Measurements from ENCODE around the gene PRODH. TPM values are rescaled to one million over a fixed set of nuclear protein-coding genes. Genes with fewer than 3 reads are reported as not detected.
"Not testable (repeated sequence)": the region's sequence is repeated elsewhere in the genome, so short reads cannot be mapped to it uniquely, and the experiment has no call there.

Gene PRODH
- total RNA-seq, 2 donors from 2014 or later, result 10.2 to 15.5 TPM

- peak; percentile 85 for ATAC-seq
- intact Hi-C loops (cut with DNase I, micrococcal nuclease), result no loop called here
Observed at GRCh38 chr22:18925368-18926064, 10.6 kb downstream of the PRODH start.

GRCh38 chr22:18920257-18920902, 15.7 kb downstream of the PRODH start:
- intact Hi-C loops (cut with DNase I, micrococcal nuclease); DNase-seq; ATAC-seq: not testable (repeated sequence)

More at GRCh38 chr22:18925368-18926064, 10.6 kb downstream of the PRODH start:
- DNase-seq, result no peak

GRCh38 chr22:18917818-18918217, 18.3 kb downstream of the PRODH start:
- ATAC-seq; DNase-seq; intact Hi-C loops (cut with DNase I, micrococcal nuclease): not testable (repeated sequence)

- ATAC-seq; intact Hi-C loops (cut with DNase I, micrococcal nuclease); DNase-seq: not testable (repeated sequence)
Observed at GRCh38 chr22:18915550-18915949, 20.5 kb downstream of the PRODH start.

- DNase-seq; ATAC-seq; intact Hi-C loops (cut with DNase I, micrococcal nuclease): not testable (repeated sequence)
Observed at GRCh38 chr22:18914558-18914957, 21.5 kb downstream of the PRODH start.

- peak; percentile 67 for ATAC-seq
- intact Hi-C loops (cut with DNase I, micrococcal nuclease); DNase-seq: not testable (repeated sequence)
Observed at GRCh38 chr22:18912264-18912946, 23.7 kb downstream of the PRODH start.

- peak; percentile 8 for ATAC-seq
- intact Hi-C loops (cut with DNase I, micrococcal nuclease); DNase-seq: not testable (repeated sequence)
Observed at GRCh38 chr22:18911535-18911934, 24.6 kb downstream of the PRODH start.

GRCh38 chr22:18909556-18909955, 26.5 kb downstream of the PRODH start:
- intact Hi-C loops (cut with DNase I, micrococcal nuclease), result no loop called here
- DNase-seq, result no peak
- no peak for ATAC-seq

GRCh38 chr22:18906896-18907295, 29.2 kb downstream of the PRODH start:
- no peak for DNase-seq
- intact Hi-C loops (cut with DNase I, micrococcal nuclease), result no loop called here
- ATAC-seq, result peak; percentile 7

GRCh38 chr22:18906410-18906745, 29.7 kb downstream of the PRODH start:
- ATAC-seq; DNase-seq; intact Hi-C loops (cut with DNase I, micrococcal nuclease): not testable (repeated sequence)

GRCh38 chr22:18905540-18906409, 30.3 kb downstream of the PRODH start, which contains the start of gene DGCR6:
Gene DGCR6, plus strand, starts transcription at chr22:18906320. Its CDS starts 55 bp downstream, at chr22:18906375.
- ATAC-seq, result peak; percentile 94
- intact Hi-C loops (cut with DNase I, micrococcal nuclease), result no loop called here
- DNase-seq, result no peak

GRCh38 chr22:18896037-18896657, 39.9 kb downstream of the PRODH start:
- not testable (repeated sequence) for ATAC-seq

GRCh38 chr22:18893775-18894174, 42.3 kb downstream of the PRODH start:
- DNase-seq; intact Hi-C loops (cut with DNase I, micrococcal nuclease); ATAC-seq: not testable (repeated sequence)

More at GRCh38 chr22:18896037-18896657, 39.9 kb downstream of the PRODH start:
- intact Hi-C loops (cut with DNase I, micrococcal nuclease); DNase-seq: not testable (repeated sequence)

GRCh38 chr22:18890510-18891192, 45.4 kb downstream of the PRODH start:
- ATAC-seq; intact Hi-C loops (cut with DNase I, micrococcal nuclease); DNase-seq: not testable (repeated sequence)

GRCh38 chr22:18888115-18888514, 48.0 kb downstream of the PRODH start:
- intact Hi-C loops (cut with DNase I, micrococcal nuclease), result no loop called here
- DNase-seq (no peak), ATAC-seq (no peak)

- DNase-seq; ATAC-seq; intact Hi-C loops (cut with DNase I, micrococcal nuclease): not testable (repeated sequence)
Observed at GRCh38 chr22:18884465-18884864, 51.6 kb downstream of the PRODH start.

GRCh38 chr22:18881260-18881659, 54.8 kb downstream of the PRODH start:
- intact Hi-C loops (cut with DNase I, micrococcal nuclease); ATAC-seq: not testable (repeated sequence)
- peak in 1 of 2 donors; percentile 18 for DNase-seq

Measured in left colon (tissue), 2 donors.